ENCODE measurements around the gene CA12. TPM values are rescaled to one million over a fixed set of nuclear protein-coding genes. Genes with fewer than 3 reads are reported as not detected.

The CA12 gene
- total and polyA plus RNA-seq, 2 experiments from 2014 or later, result 0.03 TPM; not detected in 1

DNA sequence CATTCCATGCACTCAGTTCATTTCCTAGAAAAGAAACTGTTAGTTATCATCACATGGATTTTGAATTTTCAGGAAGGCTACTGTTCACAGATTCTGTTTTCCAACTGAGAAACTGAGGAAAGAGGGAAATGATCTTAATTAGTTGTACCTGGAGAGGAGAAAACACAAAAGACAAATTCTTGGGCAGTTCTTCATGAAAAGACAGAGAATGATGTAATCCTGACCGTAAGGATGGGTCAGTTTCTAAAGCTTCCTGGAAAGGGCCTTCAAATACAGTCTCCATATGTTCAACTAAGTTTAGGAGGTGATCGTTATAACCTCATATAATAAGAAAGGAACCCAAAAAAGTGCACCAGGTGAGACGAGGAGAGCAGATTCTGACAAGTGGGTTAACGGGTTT lies 44.6 kb downstream of the CA12 start:
- DNase-seq (ENCODE audit: low read depth in 1 of 2, low spot score in 1 of 2), result no peak
- TF ChIP-seq CTCF (IDR thresholded peaks at IDR 0.05; ENCODE audit: low read depth, low read length), result no peak
- H3K36me3 ChIP-seq, result no peaks in the 10 kb centered on the region
- H3K4me3 ChIP-seq, result no peak overlapping the region
- H3K27ac ChIP-seq, result no peak overlapping the region
- no peaks in the 10 kb centered on the region for H3K27me3 ChIP-seq
- no peaks in the 10 kb centered on the region for H3K4me1 ChIP-seq (ENCODE audit: low read depth)
- no peaks in the 10 kb centered on the region for H3K9me3 ChIP-seq (ENCODE audit: low read depth)

DNA sequence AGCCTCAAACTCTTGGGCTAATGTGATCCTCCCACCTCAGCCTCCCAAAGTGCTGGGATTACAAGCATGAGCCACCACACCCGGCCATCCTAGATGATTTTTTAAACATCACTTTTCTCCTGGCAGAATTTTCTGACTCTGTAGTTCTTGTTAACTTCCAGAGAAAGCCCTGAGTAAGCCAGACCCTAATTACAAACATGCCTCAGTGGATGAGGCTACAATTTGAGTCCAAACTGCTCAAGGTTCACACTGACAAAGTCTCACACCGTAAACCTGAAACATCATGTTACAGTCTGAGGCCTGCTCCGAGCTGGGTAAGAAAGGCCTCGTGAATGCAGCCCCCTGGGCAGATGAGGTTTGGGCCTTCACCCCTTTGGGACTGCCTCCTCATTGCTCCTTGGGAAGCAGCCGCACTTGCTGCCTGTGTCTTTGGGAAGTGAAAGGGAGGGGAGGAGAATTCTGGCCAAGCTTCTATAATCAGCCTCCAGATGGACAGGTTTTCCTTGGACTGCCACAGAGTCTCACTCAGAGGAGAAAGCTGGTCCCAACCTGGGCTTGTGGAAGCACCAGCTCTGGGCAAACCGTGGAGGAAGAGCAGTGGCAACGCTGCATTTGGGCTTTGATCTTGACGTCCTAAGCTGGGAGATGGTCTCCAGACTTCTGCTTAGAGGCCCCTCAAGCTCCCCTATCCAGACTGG lies 46.0 kb downstream of the CA12 start:
- Histone ChIP-seq H3K36me3 (no peaks in the 10 kb centered on the region), H3K9me3 (ENCODE audit: low read depth) (no peaks in the 10 kb centered on the region), H3K4me1 (ENCODE audit: low read depth) (no peaks in the 10 kb centered on the region), H3K27ac (no peak overlapping the region), H3K4me3 (no peak overlapping the region), H3K27me3 (no peaks in the 10 kb centered on the region)
- no peak for DNase-seq (ENCODE audit: low read depth in 1 of 2, low spot score in 1 of 2)
- no peak for TF ChIP-seq CTCF (IDR thresholded peaks at IDR 0.05; ENCODE audit: low read depth, low read length)

- no peak for DNase-seq (ENCODE audit: low read depth in 1 of 2, low spot score in 1 of 2)
- Histone ChIP-seq H3K4me3 (no peak overlapping the region), H3K36me3 (no peaks in the 10 kb centered on the region), H3K4me1 (ENCODE audit: low read depth) (no peaks in the 10 kb centered on the region), H3K27me3 (no peaks in the 10 kb centered on the region), H3K9me3 (ENCODE audit: low read depth) (no peaks in the 10 kb centered on the region), H3K27ac (no peak overlapping the region)
- no peak for TF ChIP-seq CTCF (IDR thresholded peaks at IDR 0.05; ENCODE audit: low read depth, low read length)
These were observed 46.8 kb downstream of the CA12 start for GRCh38 chr15:63334821-63335220.

DNA sequence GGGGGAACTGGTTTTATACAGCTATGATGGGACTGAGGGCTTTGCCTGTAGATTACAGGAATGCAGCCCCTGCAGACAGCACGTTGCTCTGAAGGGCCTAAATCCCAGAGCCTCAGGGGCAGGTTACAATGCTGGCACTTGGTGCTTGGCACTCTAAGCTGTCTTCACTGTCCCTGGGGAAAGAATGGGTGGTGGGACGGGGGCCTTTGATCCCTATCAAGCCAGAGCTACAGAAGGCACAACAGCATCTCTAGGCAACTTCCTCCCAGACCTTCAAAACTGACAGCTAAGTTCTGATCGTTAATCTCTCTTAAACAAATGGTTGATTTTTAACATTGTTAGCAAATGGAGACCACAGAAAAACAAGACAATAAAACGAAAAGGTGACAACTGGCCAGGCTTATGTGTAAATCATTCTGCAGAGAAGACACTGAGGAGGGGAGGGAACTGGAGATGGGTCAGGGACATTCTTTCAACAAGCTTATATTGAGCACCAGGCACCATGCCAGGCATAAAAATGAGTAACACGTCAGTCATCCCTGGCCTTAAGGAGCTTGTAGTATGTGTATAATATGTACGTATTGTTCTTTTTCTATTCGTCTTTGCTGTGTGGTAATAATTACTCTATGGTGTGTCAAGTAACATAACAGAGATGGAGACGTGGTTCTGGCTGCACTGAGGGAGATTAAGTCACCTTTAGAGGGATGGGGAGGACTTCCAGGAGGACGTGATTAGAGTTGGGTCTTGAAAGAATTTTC lies 49.1 kb downstream of the CA12 start:
- no peak for TF ChIP-seq CTCF (IDR thresholded peaks at IDR 0.05; ENCODE audit: low read depth, low read length)
- Histone ChIP-seq H3K27ac (no peak overlapping the region), H3K4me3 (no peak overlapping the region), H3K36me3 (no peaks in the 10 kb centered on the region), H3K27me3 (no peaks in the 10 kb centered on the region), H3K4me1 (ENCODE audit: low read depth) (no peaks in the 10 kb centered on the region), H3K9me3 (ENCODE audit: low read depth) (no peaks in the 10 kb centered on the region)
- DNase-seq (ENCODE audit: low read depth in 1 of 2, low spot score in 1 of 2), result peak in 1 of 2 donors; percentile 84

- peak in 1 of 2 donors; percentile 11 for DNase-seq (ENCODE audit: low read depth in 1 of 2, low spot score in 1 of 2)
- Histone ChIP-seq H3K4me3 (no peak overlapping the region), H3K27ac (no peak overlapping the region), H3K36me3 (no peaks in the 10 kb centered on the region), H3K9me3 (ENCODE audit: low read depth) (no peaks in the 10 kb centered on the region), H3K4me1 (ENCODE audit: low read depth) (no peaks in the 10 kb centered on the region), H3K27me3 (no peaks in the 10 kb centered on the region)
- TF ChIP-seq CTCF (IDR thresholded peaks at IDR 0.05; ENCODE audit: low read depth, low read length), result no peak
These were observed 50.2 kb downstream of the CA12 start for GRCh38 chr15:63331456-63331855.

All from cardiac muscle cell (in vitro differentiated cells and primary cell).